ENCODE measurements around the gene MSLN. TPM values are rescaled to one million over a fixed set of nuclear protein-coding genes. Genes with fewer than 3 reads are reported as not detected.
"Not testable (repeated sequence)": the region's sequence is repeated elsewhere in the genome, so short reads cannot be mapped to it uniquely, and the experiment has no call there.

Gene MSLN
- total and polyA plus RNA-seq, 2 experiments from 2014 or later: 0.10 TPM; not detected in 1

DNA sequence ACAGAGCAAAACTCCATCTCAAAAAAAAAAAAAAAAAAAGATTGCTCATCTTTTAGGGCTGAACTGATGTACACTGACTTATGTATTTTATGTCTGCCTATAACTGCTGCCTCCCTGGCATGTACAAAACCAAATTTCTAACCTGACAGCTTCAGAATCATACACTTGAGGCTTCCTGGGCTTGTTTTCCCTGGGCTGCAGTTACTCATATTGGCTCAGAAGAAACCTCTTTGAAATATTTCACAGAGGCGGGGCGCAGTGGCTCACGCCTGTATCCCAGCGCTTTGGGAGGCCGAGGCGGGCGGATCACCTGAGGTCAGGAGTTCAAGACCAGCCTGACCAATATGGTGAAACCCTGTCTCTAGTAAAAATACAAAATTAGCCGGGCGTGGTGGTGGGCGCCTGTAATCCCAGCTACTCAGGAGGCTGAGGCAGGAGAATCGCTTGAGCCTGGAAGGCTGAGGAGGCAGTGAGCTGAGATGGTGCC lies 6.4 kb upstream of the MSLN start:
- not testable (repeated sequence) for H4K20me1 ChIP-seq (replicated peaks; ENCODE audit: insufficient read depth); DNase-seq (ENCODE audit: low spot score); H2AFZ ChIP-seq; H3K27ac ChIP-seq (ENCODE audit: low read depth); H3K4me3 Mint-ChIP-seq; H3K27ac Mint-ChIP-seq; H3K4me3 ChIP-seq; H3F3A ChIP-seq (replicated peaks; ENCODE audit: low read depth); H3K36me3 Mint-ChIP-seq (ENCODE audit: low read depth); H3K27me3 ChIP-seq (ENCODE audit: insufficient read depth); H3K36me3 ChIP-seq (ENCODE audit: insufficient read depth); H3K4me1 ChIP-seq (ENCODE audit: insufficient read depth); H3K4me2 ChIP-seq; ATAC-seq; H3K79me2 ChIP-seq (replicated peaks; ENCODE audit: insufficient read depth); H3K9me2 ChIP-seq (ENCODE audit: insufficient read depth); H3K9me3 Mint-ChIP-seq
- H3K4me1 Mint-ChIP-seq: peaks cover 21% of the 10 kb centered on the region
- H3K27me3 Mint-ChIP-seq (ENCODE audit: insufficient read depth, low read depth, poor library complexity): peaks cover 14% of the 10 kb centered on the region

DNA sequence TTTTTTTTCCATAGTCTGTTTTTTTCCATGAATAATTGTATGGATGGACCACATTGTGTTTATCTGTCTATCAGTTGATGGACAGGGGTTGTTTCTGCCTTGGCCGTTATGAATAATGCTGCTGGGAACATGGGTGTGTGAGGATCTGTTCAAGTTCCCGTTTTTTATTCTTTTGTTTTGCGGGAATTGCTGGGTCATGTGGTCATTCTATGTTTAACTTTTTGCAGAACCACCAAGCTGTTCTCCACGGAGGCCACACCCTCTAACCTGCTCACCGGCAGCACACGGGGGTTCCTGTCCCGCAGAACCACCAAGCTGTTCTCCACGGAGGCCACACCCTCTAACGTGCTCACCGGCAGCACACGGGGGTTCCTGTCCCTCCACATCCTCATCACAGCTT lies 5.9 kb upstream of the MSLN start:
- no peak overlapping the region for H3K4me3 ChIP-seq
- no peaks in the 10 kb centered on the region for H3K36me3 Mint-ChIP-seq (ENCODE audit: low read depth)
- no peak overlapping the region for H3K4me3 Mint-ChIP-seq
- no peak for TF ChIP-seq STAT1 (IDR thresholded peaks at IDR 0.05; ENCODE audit: unreplicated experiment)
- TF ChIP-seq EZH2phosphoT487 (IDR thresholded peaks at IDR 0.05; ENCODE audit: unreplicated experiment): no peak
- TF ChIP-seq REST (IDR thresholded peaks at IDR 0.05; ENCODE audit: unreplicated experiment): no peak
- no peak for TF ChIP-seq NANOG (IDR thresholded peaks at IDR 0.05; ENCODE audit: borderline replicate concordance)
- TF ChIP-seq POLR2AphosphoS5 (IDR thresholded peaks at IDR 0.05; ENCODE audit: low read depth): no peak
- TF ChIP-seq, protein P1, sequence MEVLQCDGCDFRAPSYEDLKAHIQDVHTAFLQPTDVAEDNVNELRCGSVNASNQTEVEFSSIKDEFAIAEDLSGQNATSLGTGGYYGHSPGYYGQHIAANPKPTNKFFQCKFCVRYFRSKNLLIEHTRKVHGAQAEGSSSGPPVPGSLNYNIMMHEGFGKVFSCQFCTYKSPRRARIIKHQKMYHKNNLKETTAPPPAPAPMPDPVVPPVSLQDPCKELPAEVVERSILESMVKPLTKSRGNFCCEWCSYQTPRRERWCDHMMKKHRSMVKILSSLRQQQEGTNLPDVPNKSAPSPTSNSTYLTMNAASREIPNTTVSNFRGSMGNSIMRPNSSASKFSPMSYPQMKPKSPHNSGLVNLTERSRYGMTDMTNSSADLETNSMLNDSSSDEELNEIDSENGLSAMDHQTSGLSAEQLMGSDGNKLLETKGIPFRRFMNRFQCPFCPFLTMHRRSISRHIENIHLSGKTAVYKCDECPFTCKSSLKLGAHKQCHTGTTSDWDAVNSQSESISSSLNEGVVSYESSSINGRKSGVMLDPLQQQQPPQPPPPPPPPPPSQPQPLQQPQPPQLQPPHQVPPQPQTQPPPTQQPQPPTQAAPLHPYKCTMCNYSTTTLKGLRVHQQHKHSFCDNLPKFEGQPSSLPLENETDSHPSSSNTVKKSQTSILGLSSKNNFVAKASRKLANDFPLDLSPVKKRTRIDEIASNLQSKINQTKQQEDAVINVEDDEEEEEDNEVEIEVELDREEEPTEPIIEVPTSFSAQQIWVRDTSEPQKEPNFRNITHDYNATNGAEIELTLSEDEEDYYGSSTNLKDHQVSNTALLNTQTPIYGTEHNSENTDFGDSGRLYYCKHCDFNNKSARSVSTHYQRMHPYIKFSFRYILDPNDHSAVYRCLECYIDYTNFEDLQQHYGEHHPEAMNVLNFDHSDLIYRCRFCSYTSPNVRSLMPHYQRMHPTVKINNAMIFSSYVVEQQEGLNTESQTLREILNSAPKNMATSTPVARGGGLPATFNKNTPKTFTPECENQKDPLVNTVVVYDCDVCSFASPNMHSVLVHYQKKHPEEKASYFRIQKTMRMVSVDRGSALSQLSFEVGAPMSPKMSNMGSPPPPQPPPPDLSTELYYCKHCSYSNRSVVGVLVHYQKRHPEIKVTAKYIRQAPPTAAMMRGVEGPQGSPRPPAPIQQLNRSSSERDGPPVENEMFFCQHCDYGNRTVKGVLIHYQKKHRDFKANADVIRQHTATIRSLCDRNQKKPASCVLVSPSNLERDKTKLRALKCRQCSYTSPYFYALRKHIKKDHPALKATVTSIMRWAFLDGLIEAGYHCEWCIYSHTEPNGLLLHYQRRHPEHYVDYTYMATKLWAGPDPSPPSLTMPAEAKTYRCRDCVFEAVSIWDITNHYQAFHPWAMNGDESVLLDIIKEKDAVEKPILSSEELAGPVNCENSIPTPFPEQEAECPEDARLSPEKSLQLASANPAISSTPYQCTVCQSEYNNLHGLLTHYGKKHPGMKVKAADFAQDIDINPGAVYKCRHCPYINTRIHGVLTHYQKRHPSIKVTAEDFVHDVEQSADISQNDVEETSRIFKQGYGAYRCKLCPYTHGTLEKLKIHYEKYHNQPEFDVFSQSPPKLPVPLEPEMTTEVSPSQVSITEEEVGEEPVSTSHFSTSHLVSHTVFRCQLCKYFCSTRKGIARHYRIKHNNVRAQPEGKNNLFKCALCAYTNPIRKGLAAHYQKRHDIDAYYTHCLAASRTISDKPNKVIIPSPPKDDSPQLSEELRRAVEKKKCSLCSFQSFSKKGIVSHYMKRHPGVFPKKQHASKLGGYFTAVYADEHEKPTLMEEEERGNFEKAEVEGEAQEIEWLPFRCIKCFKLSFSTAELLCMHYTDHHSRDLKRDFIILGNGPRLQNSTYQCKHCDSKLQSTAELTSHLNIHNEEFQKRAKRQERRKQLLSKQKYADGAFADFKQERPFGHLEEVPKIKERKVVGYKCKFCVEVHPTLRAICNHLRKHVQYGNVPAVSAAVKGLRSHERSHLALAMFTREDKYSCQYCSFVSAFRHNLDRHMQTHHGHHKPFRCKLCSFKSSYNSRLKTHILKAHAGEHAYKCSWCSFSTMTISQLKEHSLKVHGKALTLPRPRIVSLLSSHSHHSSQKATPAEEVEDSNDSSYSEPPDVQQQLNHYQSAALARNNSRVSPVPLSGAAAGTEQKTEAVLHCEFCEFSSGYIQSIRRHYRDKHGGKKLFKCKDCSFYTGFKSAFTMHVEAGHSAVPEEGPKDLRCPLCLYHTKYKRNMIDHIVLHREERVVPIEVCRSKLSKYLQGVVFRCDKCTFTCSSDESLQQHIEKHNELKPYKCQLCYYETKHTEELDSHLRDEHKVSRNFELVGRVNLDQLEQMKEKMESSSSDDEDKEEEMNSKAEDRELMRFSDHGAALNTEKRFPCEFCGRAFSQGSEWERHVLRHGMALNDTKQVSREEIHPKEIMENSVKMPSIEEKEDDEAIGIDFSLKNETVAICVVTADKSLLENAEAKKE (CRISPR knock-in tag; IDR thresholded peaks at IDR 0.05): no peak
- TF ChIP-seq CTCF (conservative IDR thresholded peaks at IDR 0.05; ENCODE audit: low read depth in 2 of 2): no peak
- no peak for TF ChIP-seq CREB1 (CRISPR knock-in tag; IDR thresholded peaks at IDR 0.05; ENCODE audit: low read depth)
- no peak for TF ChIP-seq ZNF331 (CRISPR knock-in tag; IDR thresholded peaks at IDR 0.05; ENCODE audit: low read depth)
- no peak for TF ChIP-seq JUNB (IDR thresholded peaks at IDR 0.05; ENCODE audit: unreplicated experiment)
- no peaks in the 10 kb centered on the region for H3K9me2 ChIP-seq (ENCODE audit: insufficient read depth)
- peaks cover 21% of the 10 kb centered on the region for H3K4me1 Mint-ChIP-seq
- 0 out of 2 replicates have a peak, but pooled peaks cover 5% of the 10 kb centered on the region for H3F3A ChIP-seq (replicated peaks; ENCODE audit: low read depth)
- no peaks in the 10 kb centered on the region for H3K79me2 ChIP-seq (replicated peaks; ENCODE audit: insufficient read depth)
- H2AFZ ChIP-seq: no peak overlapping the region
- H3K4me2 ChIP-seq: no peak overlapping the region
- H3K27me3 ChIP-seq (ENCODE audit: insufficient read depth): no peaks in the 10 kb centered on the region
- DNase-seq (ENCODE audit: low spot score): no peak
- H3K36me3 ChIP-seq (ENCODE audit: insufficient read depth): no peaks in the 10 kb centered on the region
- ATAC-seq: no peak
- H3K27ac ChIP-seq (ENCODE audit: low read depth): no peak overlapping the region
- peaks cover 5% of the 10 kb centered on the region for H3K4me1 ChIP-seq (ENCODE audit: insufficient read depth)
- peaks cover 14% of the 10 kb centered on the region for H3K27me3 Mint-ChIP-seq (ENCODE audit: insufficient read depth, low read depth, poor library complexity)
- H3K9me3 Mint-ChIP-seq: no peaks in the 10 kb centered on the region; the same call in 2 of the 3 replicates
- no peaks in the 10 kb centered on the region for H4K20me1 ChIP-seq (replicated peaks; ENCODE audit: insufficient read depth)
- H3K27ac Mint-ChIP-seq: no peak overlapping the region
